Measurements from ENCODE around the gene ELP4.

DNA sequence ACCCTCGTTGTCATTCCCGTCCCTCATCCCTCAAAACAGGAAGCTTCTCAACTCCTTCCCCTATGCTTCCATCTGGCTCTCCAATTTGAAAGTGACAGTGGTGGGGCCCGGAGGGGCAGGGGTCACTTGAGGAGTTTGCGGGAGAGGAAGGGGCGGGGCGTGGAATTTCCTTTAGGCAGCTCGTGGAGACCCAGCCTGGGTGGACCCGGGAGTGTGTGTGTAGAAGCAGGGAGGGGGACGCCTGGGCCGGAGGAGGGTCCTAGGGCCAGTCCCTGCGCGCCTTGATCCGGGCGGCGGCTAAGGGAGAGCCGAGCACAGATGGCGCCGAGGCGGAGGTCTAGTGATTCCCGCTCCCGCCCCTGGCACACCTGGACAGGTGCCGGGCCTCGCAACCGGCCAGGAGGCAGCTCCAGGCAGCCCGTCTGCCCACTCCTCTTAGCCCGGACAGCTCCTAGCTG lies 309.3 kb downstream of the ELP4 start:
- TF ChIP-seq, protein P1, sequence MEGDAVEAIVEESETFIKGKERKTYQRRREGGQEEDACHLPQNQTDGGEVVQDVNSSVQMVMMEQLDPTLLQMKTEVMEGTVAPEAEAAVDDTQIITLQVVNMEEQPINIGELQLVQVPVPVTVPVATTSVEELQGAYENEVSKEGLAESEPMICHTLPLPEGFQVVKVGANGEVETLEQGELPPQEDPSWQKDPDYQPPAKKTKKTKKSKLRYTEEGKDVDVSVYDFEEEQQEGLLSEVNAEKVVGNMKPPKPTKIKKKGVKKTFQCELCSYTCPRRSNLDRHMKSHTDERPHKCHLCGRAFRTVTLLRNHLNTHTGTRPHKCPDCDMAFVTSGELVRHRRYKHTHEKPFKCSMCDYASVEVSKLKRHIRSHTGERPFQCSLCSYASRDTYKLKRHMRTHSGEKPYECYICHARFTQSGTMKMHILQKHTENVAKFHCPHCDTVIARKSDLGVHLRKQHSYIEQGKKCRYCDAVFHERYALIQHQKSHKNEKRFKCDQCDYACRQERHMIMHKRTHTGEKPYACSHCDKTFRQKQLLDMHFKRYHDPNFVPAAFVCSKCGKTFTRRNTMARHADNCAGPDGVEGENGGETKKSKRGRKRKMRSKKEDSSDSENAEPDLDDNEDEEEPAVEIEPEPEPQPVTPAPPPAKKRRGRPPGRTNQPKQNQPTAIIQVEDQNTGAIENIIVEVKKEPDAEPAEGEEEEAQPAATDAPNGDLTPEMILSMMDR (IDR thresholded peaks at IDR 0.05): no peak
- TF ChIP-seq EP300 (IDR thresholded peaks at IDR 0.05): no peak
- TF ChIP-seq POLR2AphosphoS5 (IDR thresholded peaks at IDR 0.05): no peak
